ENCODE data around the gene NMNAT3. TPM values are rescaled to one million over a fixed set of nuclear protein-coding genes. Genes with fewer than 3 reads are reported as not detected.
A peak's percentile ranks its signal among the peaks of the same experiment; 100 is the strongest.

Gene NMNAT3
- polyA plus RNA-seq, 2 of the 4 experiments (the other 2 are of a cell fraction) = 1.2 to 2.9 TPM

- no peaks in the 10 kb centered on the region for H3K4me1 ChIP-seq
- no peak for ATAC-seq
- H3K4me2 ChIP-seq = no peak overlapping the region
- WGBS (ENCODE audit: missing lambda C conversion rate) = 13% methylated on average over 3 of the region's 3 CpGs
- no peak overlapping the region for H3K27ac ChIP-seq
- H3K4me3 ChIP-seq = no peak overlapping the region
- TF ChIP-seq EP300 (IDR thresholded peaks at IDR 0.05) (no peak), RAD21 (conservative IDR thresholded peaks at IDR 0.05 in 1 of 2, IDR thresholded peaks at IDR 0.05 in 1 of 2) (no peak), EHF (CRISPR knock-in tag; IDR thresholded peaks at IDR 0.05) (no peak)
- DNase-seq (ENCODE audit: low read depth in 1 of 2, low spot score in 1 of 2) = no peak
- CTCF ChIA-PET = no interaction called here
- POLR2A ChIA-PET = no interaction called here
- FAIRE-seq = no peak
- no peaks in the 10 kb centered on the region for H3K9me3 ChIP-seq
Measured at GRCh38 chr3:139546772-139547171, 131.0 kb downstream of the NMNAT3 start.

GRCh38 chr3:139541532-139542288 is 136.1 kb downstream of the NMNAT3 start:
- H3K4me2 ChIP-seq = no peak overlapping the region
- WGBS (ENCODE audit: missing lambda C conversion rate) = 59% methylated on average over 5 of the region's 5 CpGs
- no peak for FAIRE-seq
- H3K4me3 ChIP-seq = no peak overlapping the region
- H3K9me3 ChIP-seq = no peaks in the 10 kb centered on the region
- ChIA-PET CTCF (interaction anchor here (0.6 to 1.1 kb wide), 3 partner anchors 11 to 114 kb away, joined by 3 to 4 read pairs (median 3); no protein-coding TSS in a partner anchor), POLR2A (no interaction called here)
- H3K27ac ChIP-seq = no peak overlapping the region
- no peaks in the 10 kb centered on the region for H3K4me1 ChIP-seq
- ATAC-seq = peak in 1 of 2 experiments; percentile 16; a peak in 1 of 6 replicates
- no peak for DNase-seq (ENCODE audit: low read depth in 1 of 2, low spot score in 1 of 2)
- TF ChIP-seq HES2 (IDR thresholded peaks at IDR 0.05) = no peak
- no peak for TF ChIP-seq BCL3 (IDR thresholded peaks at IDR 0.05)
- TF ChIP-seq MAFK (IDR thresholded peaks at IDR 0.05; ENCODE audit: partially characterized antibody) = no peak
- no peak for TF ChIP-seq ZSCAN20 (CRISPR knock-in tag; IDR thresholded peaks at IDR 0.05)
- TF ChIP-seq EP300 (IDR thresholded peaks at IDR 0.05) = no peak
- no peak for TF ChIP-seq NR3C1 (IDR thresholded peaks at IDR 0.05)
- no peak for TF ChIP-seq SMC3 (IDR thresholded peaks at IDR 0.05)
- TF ChIP-seq ZNF302 (CRISPR knock-in tag; IDR thresholded peaks at IDR 0.05) = no peak
- TF ChIP-seq NPAS2 (CRISPR knock-in tag; IDR thresholded peaks at IDR 0.05; ENCODE audit: borderline replicate concordance) = no peak
- TF ChIP-seq TFCP2L1 (CRISPR knock-in tag; IDR thresholded peaks at IDR 0.05) = no peak
- TF ChIP-seq ZFP36 (IDR thresholded peaks at IDR 0.05; ENCODE audit: borderline replicate concordance, partially characterized antibody) = no peak
- TF ChIP-seq RCOR1 (IDR thresholded peaks at IDR 0.05; ENCODE audit: low read depth, low read length) = no peak
- TF ChIP-seq KDM5A (IDR thresholded peaks at IDR 0.05) = no peak
- TF ChIP-seq CHD4 (IDR thresholded peaks at IDR 0.05; ENCODE audit: borderline replicate concordance) = no peak
- TF ChIP-seq TP53 (CRISPR knock-in tag; IDR thresholded peaks at IDR 0.05) = no peak
- no peak for TF ChIP-seq ELK1 (IDR thresholded peaks at IDR 0.05; ENCODE audit: low read depth, low read length)

- H3K4me3 ChIP-seq = no peak overlapping the region
- no peak overlapping the region for H3K4me2 ChIP-seq
- CTCF ChIA-PET = interaction anchor here (0.6 to 1.9 kb wide), 4 partner anchors 11 to 113 kb away, joined by 3 to 7 read pairs (median 4); no protein-coding TSS in a partner anchor
Measured at GRCh38 chr3:139540651-139541531, 136.9 kb downstream of the NMNAT3 start.

More at GRCh38 chr3:139540651-139541531, 136.9 kb downstream of the NMNAT3 start:
- POLR2A ChIA-PET = no interaction called here
- WGBS (ENCODE audit: missing lambda C conversion rate) = 93% methylated on average over 5 of the region's 6 CpGs
- Histone ChIP-seq H3K9me3 (no peaks in the 10 kb centered on the region), H3K4me1 (no peaks in the 10 kb centered on the region), H3K27ac (no peak overlapping the region)
- FAIRE-seq = no peak
- DNase-seq (ENCODE audit: low read depth in 1 of 2, low spot score in 1 of 2) = no peak
- TF ChIP-seq NFE2L2 (conservative IDR thresholded peaks at IDR 0.05; ENCODE audit: low read length) (no peak), NPAS2 (CRISPR knock-in tag; IDR thresholded peaks at IDR 0.05; ENCODE audit: borderline replicate concordance) (no peak), CBX8 (IDR thresholded peaks at IDR 0.05) (no peak), EP300 (IDR thresholded peaks at IDR 0.05) (no peak), ESRRA (IDR thresholded peaks at IDR 0.05; ENCODE audit: borderline replicate concordance, low read length) (no peak), PHF8 (IDR thresholded peaks at IDR 0.05; ENCODE audit: borderline replicate concordance, low read depth) (no peak)
- no peak for ATAC-seq

All from A549 (cell line).